GM18526 (cell line): Measurements from ENCODE around the gene EPS15.

Source experiments
- POLR2A ChIP-seq: IDR thresholded peaks from 3 replicates; pipeline ENCODE4 v1.6.1; 2011; ENCODE audit not compliant: insufficient read length; ENCODE audit errors: extremely low read depth

EPS15 gene

DNA sequence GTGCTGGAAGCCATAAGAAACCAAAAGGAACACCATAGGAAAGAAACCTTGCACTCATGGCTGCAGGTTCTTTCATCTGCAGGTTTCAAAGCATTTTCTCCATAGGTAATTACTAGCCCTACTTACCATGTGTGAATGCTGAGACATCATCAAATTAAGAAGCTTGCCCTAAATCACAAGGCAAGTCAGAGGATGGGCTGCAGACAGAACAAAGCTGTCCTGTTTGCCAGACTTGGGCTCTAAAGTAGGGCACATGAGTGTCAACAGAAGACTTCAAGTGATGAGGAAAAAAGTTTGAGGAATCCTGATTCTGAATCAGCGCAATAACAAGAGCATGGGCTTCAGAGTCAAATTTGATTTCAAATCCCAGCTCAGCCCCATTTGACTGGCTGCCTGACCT is 5.8 kb upstream of the EPS15 start:
- no peak for TF ChIP-seq POLR2A

DNA sequence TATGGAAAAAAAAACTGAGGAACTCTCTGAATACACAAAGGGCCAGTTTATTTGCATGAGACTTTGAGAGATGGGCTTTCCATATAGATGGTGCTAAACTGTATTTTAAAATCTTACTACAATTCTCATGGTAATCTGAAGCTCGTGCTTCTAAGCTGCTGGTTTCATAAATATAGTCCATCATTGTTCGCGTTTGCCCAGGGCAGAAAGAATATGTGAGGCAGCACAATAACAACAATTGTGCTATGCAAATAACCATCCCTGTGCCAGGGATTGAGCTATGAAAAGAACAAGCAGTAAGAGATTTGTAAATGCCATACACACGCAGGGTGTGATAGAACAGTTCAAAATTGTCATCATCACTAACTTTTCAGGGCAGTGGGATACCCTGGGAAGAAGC is 4.9 kb upstream of the EPS15 start:
- no peak for TF ChIP-seq POLR2A

DNA sequence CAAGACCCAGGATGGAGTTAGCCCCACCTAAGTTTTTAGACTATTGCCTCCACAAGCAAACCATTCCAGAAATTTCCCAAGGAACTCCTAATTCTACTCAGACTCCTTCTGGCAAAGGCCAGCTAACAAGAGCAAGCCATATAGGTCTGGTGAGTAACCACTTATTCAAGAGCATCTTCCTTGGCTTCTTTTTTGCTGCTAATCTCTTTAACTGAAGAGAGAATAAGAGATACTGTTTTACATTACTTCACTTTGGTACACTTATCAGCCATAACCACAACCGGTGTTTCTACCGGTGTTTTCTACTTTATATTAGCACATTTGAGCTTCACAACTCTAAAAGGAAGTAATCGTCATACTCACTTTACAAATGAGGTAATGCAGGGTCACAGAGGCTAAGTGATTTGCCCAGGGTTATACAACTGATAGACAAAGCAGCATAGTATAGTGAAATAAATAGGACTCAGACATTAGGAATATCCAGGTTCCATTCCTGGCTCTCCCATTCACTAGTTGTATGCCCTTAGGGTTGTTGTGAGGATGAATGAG is 1.7 kb upstream of the EPS15 start:
- no peak for TF ChIP-seq POLR2A

DNA sequence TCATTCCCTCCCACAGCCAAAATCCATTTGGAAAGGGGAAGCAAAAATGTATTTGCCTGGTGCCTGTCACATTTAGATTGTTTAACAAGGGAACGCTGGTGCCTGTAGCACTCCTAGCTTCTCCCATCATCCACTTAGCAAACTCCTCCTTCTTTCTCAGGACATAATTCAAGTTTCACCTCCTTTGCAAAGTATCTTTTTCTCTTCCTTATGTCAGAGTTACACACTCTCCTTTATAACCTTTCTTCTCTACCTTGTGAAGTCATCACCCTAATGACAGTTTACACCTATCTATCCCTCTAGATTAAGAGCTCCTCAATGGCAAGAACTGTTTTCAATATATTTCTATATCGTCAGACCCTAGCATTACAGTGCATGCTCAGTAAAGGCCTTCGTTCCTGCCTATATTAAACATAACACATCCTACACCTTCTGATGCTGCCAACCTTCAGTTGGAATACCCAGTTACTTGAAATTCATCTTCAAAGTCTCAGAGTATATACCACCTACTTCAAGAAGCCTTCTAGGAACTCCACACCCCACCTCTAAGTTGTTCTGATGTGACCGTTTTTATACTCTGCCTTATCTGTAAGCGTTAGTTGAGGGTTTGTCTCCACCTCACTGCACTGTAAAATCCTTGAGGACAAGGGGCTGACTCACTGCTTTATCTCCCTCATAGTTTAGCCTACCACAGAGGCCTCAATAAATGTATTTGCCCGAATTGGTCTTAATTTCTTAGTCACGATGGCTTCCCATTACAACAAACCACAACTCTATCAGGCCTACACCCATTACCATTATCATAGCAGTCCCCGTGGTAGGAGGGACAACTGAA is 1.0 kb upstream of the EPS15 start:
- TF ChIP-seq POLR2A = no peak

DNA sequence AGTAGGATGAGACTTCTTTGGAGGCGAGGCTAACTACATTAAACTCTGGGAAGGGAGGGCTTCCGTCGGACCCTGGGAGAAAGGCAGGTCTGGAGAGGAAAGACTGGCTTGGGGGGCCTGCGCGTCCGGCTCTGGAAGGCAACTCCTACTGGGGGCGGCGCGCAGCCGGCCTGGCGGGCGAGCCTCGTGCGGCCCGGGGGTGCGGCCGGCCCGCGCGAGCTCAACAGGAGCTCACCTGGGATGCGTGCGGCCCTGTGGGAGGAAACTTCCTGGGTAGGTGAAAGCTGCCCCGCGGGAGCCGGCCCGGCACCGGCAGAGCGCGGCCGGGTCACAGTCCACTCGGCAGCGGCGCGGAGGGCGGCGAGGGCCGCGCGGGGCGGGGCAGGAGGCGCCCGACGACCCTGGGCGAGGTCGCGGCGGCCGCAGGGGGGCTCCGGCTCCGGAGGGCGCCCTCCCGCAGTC is 449 bp downstream of the EPS15 start:
- TF ChIP-seq POLR2A = no peak

DNA sequence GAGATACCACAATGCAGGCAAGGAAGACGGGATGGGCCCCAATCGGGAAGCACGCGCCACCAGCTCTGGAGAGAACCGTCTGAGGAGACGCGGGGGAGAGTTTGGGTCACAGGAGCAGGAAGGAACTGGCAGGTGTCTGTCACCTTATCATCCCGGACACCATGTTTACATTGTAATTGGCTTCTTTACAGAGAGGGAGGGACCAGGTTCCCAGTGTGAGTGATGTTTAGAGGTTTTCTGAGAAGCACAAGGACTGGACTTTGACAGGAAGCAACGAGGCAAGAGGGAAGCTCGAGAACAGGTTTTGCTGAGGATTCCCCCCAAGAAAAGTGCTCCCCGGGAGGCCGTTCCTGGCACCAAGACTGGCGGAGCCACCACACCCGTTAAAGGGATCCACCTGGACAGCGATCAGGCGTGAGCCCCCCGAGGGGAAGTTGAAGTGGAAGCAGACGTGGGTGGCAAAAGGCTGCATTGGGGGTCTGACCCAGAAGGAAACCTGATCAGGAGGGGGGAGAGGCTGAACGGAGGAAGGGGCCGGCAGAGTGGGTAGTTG is 957 bp downstream of the EPS15 start:
- peak; percentile 55 for TF ChIP-seq POLR2A

DNA sequence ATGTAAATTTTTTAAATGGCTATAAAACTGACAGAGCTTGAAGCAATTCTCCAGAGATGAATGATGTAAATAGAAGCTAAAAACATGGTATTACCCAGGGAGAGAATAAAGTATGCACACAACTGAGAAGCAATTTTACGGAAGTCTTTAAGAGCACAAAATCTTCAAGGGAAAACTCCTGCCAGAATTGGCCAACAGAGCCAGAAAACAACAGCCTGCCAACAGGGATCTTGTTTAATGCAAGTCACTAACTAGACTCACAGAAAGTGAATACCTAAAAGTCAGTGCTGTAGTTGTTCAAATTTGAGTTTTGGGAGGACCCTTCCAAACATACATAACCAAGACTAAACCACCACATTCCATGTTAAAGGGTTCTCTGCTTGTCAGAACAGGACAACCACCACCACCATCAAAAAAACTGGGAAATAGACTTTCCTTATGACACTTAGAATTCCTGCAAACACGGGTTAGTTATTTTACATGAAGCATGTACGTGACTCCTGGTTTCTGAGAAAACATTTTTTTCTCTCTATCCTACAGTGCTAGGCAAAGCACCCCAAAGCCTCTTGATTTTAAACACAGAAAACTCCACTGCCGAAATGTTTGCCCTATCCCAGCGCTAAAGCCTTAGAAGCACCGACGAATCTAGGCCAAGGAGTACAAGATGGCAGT is 1.6 kb downstream of the EPS15 start:
- no peak for TF ChIP-seq POLR2A

DNA sequence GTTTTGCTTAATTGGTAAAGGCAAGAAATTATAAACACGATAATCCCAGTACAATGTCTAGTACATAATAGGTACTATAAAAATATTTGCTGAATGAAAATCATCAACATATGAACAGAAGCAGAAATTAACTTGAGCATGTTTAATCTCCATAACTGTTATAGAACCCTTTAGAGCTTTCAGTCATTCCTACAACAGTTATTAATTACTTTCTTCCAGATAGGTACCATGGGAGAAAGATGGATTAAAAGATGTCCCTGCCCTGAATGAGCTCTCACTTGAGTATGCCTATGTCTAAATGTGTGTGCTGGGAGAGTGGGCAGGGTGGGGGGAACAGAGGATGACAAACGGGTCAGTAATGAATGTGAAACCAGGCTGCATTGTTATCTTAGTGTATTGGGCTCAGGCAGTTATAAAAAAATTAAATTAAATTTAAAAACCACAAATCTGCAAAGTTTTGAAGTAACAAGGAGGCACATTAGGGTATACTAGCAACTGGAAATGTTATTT is 2.4 kb downstream of the EPS15 start:
- TF ChIP-seq POLR2A = no peak

DNA sequence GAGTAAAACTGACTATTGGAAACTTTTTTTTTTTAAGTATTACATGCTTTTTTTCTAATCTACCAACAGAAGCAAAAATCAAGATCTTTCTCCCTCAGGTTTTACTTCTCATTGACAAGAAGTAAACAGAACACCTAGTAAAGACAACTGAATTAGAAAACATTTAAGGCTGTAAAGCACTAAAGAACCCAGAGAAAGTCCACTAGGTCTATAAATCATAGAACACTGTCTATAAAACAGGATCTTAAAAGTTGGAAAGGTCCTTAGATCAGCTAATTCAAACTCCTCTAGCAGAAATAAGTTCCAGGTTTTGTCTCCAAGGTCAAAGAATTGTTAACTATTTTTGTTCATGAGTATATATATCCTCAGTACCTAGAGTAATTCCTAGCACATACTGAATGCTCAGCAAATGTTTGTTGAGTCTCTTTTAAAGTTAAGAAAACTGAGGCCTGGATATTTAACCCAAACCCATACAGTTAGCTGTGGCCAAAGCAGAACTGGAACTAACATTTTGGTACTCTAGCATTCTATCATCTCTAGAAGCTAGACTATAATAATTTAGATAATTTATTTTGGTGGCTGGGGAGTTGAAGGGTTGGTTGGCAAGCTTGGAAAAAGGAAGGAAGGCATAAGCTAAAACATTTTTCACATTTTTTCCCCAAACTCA is 3.0 kb downstream of the EPS15 start:
- TF ChIP-seq POLR2A = no peak

DNA sequence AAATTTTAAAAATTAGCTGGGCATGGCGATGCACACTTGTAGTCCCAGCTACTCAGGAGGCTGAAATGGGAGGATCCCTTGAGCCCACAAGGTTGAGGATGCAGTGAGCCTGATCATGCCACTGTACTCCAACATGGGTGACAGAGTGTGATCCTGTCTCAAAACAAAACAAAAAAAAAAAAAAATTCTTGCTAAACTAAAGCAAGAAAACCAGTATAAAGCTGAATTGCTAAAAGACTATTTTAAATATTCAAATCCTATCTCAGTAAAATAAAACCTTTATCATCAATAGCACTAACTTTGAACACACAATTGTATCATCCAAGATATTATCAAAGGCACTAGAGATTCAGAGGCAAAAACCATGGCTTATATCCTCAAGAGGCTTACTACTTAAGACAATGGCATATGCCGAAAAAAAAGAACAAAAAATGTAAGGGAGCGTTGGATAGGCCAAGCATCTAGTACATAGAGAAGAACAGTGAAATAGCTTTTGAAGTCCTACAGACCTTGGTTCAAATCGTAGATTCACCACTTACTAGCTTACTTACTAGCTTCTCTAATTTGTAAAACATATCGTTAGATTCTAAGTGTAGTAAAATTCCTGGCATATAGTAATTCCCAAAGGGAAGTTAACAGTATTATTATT is 3.6 kb downstream of the EPS15 start:
- no peak for TF ChIP-seq POLR2A

DNA sequence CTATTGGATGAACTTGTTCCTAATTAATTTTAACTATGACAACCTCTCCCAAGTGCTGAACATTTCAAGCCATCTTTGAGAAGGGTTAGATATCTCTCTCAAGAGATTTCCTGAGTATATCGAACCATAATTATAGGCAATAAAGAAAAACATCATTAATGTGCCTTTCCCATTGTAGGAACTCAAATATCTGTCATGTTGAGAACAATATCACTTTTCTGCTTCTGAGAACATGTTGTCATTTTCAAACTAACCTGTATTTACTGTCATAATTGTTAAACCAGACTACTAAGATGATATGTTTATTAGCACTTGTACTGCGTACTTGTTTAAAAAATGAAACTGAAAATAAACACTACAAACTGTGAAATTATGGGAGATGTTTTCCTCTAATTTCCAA is 4.3 kb downstream of the EPS15 start:
- no peak for TF ChIP-seq POLR2A

DNA sequence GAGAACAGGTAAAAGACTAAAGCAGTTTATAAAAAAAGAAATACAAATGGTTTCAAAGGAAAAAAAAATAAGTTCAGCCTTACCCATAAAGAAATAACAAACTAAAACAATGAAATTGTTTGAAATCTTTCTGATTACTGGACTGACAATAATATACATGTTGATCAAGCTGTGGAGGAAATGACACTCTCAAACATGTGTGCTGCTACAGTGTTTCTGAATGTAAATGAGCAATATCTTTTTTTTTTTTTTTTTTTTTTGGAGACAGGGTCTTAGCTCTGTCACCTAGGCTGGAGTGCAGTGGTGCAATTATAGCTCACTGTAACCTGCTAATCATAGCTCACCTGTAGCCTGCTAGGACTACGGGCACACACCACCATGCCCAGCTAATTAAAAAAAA is 6.5 kb downstream of the EPS15 start:
- TF ChIP-seq POLR2A = no peak

DNA sequence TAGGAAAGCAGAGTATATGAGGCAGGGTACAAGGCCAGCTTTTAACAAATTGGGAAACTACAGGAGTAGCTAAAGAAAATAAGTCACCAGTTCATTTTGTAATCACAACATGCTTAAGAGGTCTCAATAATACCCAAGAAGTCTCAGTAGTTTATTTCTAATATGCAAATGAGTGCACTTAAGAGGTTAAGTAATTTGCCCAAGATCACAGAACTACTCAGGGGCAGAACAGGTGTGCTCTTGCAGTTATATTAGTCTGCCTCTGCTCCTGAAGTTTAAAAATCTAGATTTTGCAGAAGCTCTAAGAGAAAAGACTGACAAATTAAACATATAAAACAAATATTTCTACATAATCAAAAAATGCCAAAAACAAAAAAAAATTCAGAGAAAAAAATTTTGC is 6.9 kb downstream of the EPS15 start:
- TF ChIP-seq POLR2A = no peak

DNA sequence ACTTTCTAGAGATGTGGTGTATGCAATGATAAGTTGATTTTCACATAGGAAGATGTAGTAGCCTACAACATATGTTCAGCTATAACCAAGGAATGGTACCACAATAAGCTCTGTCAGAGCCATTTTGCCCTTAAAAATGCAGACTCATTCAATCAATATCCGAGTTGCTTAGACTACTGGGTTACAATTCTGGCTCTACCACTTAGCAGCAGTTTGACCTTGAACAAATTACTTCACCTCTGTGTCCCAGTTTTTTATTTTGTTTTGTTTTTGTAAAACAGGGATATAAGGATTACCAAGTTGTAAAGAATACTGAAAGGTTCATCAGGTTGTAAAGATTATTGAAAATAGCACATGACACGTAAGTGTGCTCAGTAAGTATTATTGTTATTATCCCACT is 9.3 kb downstream of the EPS15 start:
- no peak for TF ChIP-seq POLR2A

DNA sequence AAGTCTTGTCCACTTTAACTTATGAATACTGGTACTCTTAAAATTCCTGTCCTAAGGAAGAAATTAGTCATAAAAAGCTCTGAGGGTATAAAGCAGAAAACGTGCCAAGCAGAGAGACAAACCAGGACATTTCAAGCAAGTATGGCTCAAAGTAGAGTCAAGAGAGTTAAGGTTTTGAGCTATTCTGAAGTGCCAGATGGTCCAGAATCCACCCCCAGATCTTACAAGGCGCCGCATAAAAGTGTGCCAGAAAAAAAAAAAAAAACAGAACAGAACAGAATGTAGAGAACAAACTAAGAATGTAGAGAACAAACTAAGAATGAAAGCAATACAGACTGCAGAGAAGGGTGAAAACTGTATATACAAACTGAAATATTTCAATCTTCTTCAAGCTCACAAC is 12.5 kb downstream of the EPS15 start:
- TF ChIP-seq POLR2A = no peak
